B cell (primary cell): ENCODE measurements around the gene BTK. TPM values are rescaled to one million over a fixed set of nuclear protein-coding genes. Genes with fewer than 3 reads are reported as not detected.

Source experiments
- ATAC-seq: fragments of 200-7000 bp; cut with Tn5 transposase; one replicate; pipeline ENCODE4 v1.10.0; 2021; ENCODE audit warnings: low read depth, mild to moderate bottlenecking, moderate number of reproducible peaks, moderate library complexity
- CTCF ChIA-PET: fragments of 350-600 bp; sonication (Branson Sonifier 250); formaldehyde crosslinking; loops from one replicate; lab custom pipeline; 2021; ENCODE audit warnings: antibody characterized with exemption, inconsistent platforms; lab: Charles Lee
- POLR2A ChIA-PET: fragments of 350-600 bp; sonication (Branson Sonifier 250); formaldehyde crosslinking; loops from one replicate; lab custom pipeline; 2021; ENCODE audit warnings: antibody characterized with exemption; lab: Charles Lee
- DNase-seq: peaks from one replicate; pipeline ENCODE4 v3.0.0; 2013
- H2AFZ ChIP-seq: 2 replicates; pipeline ENCODE4 v1.6.1; 2012; ENCODE audit warnings: mild to moderate bottlenecking, low read depth, low read length; ENCODE audit not compliant: insufficient read depth, poor library complexity, severe bottlenecking
- H3K27ac ChIP-seq, 2 donors: 1 replicate in 1 of 2; 2 replicates in 1 of 2; pipeline ENCODE4 v1.5.1; 2012 to 2013; ENCODE audit warnings: low read length in 2 of 2, mild to moderate bottlenecking in 2 of 2, moderate library complexity in 1 of 2
- H3K27me3 ChIP-seq, 4 experiments: fragments of 200-600 bp in 1 of 4; sonication (generic) in 1 of 4; replicated peaks in 1 of 4; 1 replicate in 2 of 4; 2 replicates in 2 of 4; pipeline versions ENCODE4 v1.6.1 to v1.7.0; 2013 to 2016; ENCODE audit warnings: low read length in 3 of 4, mild to moderate bottlenecking in 2 of 4, mixed read lengths in 1 of 4, moderate library complexity in 1 of 4; ENCODE audit not compliant: insufficient read depth in 4 of 4, control insufficient read depth in 3 of 4; ENCODE audit errors: control extremely low read depth in 1 of 4
- H3K36me3 ChIP-seq, 2 experiments: replicated peaks in 1 of 2; 1 replicate in 1 of 2; 2 replicates in 1 of 2; pipeline versions ENCODE4 v1.6.1 to v1.7.1; 2013; ENCODE audit warnings: low read length in 1 of 2; ENCODE audit not compliant: insufficient read depth in 2 of 2, control insufficient read depth in 1 of 2; ENCODE audit errors: control extremely low read depth in 1 of 2, extremely low read depth in 1 of 2
- H3K4me1 ChIP-seq, 2 donors: fragments of 200-600 bp in 1 of 2; sonication (generic) in 1 of 2; 1 replicate in 1 of 2; 2 replicates in 1 of 2; pipeline versions ENCODE4 v1.5.1 to v1.6.1; 2013 to 2017; ENCODE audit warnings: low read length in 2 of 2; ENCODE audit not compliant: control insufficient read depth in 2 of 2, insufficient read depth in 2 of 2
- H3K4me2 ChIP-seq: replicated peaks from 2 replicates; pipeline ENCODE3; 2012; ENCODE audit warnings: mild to moderate bottlenecking, low read depth, low read length; ENCODE audit not compliant: poor library complexity, severe bottlenecking
- H3K4me3 ChIP-seq, 5 experiments: fragments of 200-600 bp in 1 of 5; sonication (generic) in 1 of 5; 1 replicate in 3 of 5; 2 replicates in 2 of 5; pipeline versions ENCODE4 v1.5.1 to v1.7.0; 2011 to 2016; ENCODE audit warnings: low read length in 4 of 5, mild to moderate bottlenecking in 4 of 5, low read depth in 2 of 5, control low read depth in 1 of 5, moderate library complexity in 1 of 5; ENCODE audit not compliant: insufficient read depth in 1 of 5; ENCODE audit errors: control extremely low read depth in 1 of 5, extremely low read depth in 1 of 5
- H3K79me2 ChIP-seq: fragments of 200-600 bp; sonication (generic); one replicate; pipeline ENCODE4 v1.6.0; 2016; ENCODE audit warnings: low read length; ENCODE audit not compliant: control insufficient read depth, insufficient read depth
- H3K9ac ChIP-seq: fragments of 200-600 bp; sonication (generic); 2 replicates; pipeline ENCODE4 v1.6.1; 2017; ENCODE audit warnings: mild to moderate bottlenecking, low read length, moderate library complexity
- H3K9me3 ChIP-seq, 3 donors: one replicate each; pipeline versions ENCODE4 v1.6.1 to v1.7.1; 2013; ENCODE audit warnings: low read length in 2 of 3; ENCODE audit not compliant: control insufficient read depth in 2 of 3, insufficient read depth in 1 of 3; ENCODE audit errors: control extremely low read depth in 1 of 3
- H4K20me1 ChIP-seq: 2 replicates; pipeline ENCODE4 v1.6.0; 2012; ENCODE audit warnings: mild to moderate bottlenecking, low read length; ENCODE audit not compliant: insufficient read depth, control insufficient read depth, poor library complexity, severe bottlenecking
- H3K27ac Mint-ChIP-seq: one replicate; pipeline ENCODE4 v1.8.0; 2021; ENCODE audit warnings: mixed read lengths
- H3K27me3 Mint-ChIP-seq: one replicate; pipeline ENCODE4 v1.8.0; 2021; ENCODE audit warnings: mixed read lengths
- H3K4me1 Mint-ChIP-seq: one replicate; pipeline ENCODE4 v1.8.0; 2021; ENCODE audit warnings: mixed read lengths
- H3K4me3 Mint-ChIP-seq: one replicate; pipeline ENCODE4 v1.8.0; 2021; ENCODE audit warnings: mixed read lengths
- H3K9me3 Mint-ChIP-seq: one replicate; pipeline ENCODE4 v1.8.0; 2022; ENCODE audit warnings: mixed read lengths; ENCODE audit not compliant: insufficient read depth
- EZH2 ChIP-seq: IDR thresholded peaks from 2 replicates; pipeline ENCODE4 v1.6.1; 2012; ENCODE audit warnings: borderline replicate concordance, low read depth, mild to moderate bottlenecking, moderate library complexity, low read length; ENCODE audit not compliant: insufficient read depth, poor library complexity, severe bottlenecking
- whole genome bisulfite sequencing: methylation state at CpG from one replicate; pipeline ENCODE4 v1.1.5; 2013; ENCODE audit warnings: missing lambda C conversion rate; ENCODE audit not compliant: insufficient coverage; 5-methylcytosine and 5-hydroxymethylcytosine counted together
- intact Hi-C: fragments of 100-400 bp; cut with micrococcal nuclease; formaldehyde crosslinking; loops from one replicate; pipeline ENCODE4 v1.10.0; 2022
- polyA plus RNA-seq: library from polyadenylated mRNA; depleted of rRNA; stranded (reverse); fragments of >200 nt; gene quantifications from 2 replicates; pipeline ENCODE4 v1.2.3, GENCODE V29; 2012
- total RNA-seq, 2 donors: library from RNA; stranded (reverse); fragments of 120-200 nt in 1 of 2; gene quantifications; 1 replicate in 1 of 2; 2 replicates in 1 of 2; pipeline versions ENCODE4 v1.2.3 to v1.2.4, GENCODE V29; 2013 to 2022
- TF ChIP-seq, protein P1 (sequence below): fragments of 200-600 bp; IDR thresholded peaks from one replicate; pipeline ENCODE4 v1.8.0; 2022; ENCODE audit warnings: antibody characterized with exemption, mild to moderate bottlenecking

BTK gene
- total and polyA plus RNA-seq, 2 donors (not counting 1 experiment from before 2014, with no cell fraction given) = 166 to 235 TPM

DNA sequence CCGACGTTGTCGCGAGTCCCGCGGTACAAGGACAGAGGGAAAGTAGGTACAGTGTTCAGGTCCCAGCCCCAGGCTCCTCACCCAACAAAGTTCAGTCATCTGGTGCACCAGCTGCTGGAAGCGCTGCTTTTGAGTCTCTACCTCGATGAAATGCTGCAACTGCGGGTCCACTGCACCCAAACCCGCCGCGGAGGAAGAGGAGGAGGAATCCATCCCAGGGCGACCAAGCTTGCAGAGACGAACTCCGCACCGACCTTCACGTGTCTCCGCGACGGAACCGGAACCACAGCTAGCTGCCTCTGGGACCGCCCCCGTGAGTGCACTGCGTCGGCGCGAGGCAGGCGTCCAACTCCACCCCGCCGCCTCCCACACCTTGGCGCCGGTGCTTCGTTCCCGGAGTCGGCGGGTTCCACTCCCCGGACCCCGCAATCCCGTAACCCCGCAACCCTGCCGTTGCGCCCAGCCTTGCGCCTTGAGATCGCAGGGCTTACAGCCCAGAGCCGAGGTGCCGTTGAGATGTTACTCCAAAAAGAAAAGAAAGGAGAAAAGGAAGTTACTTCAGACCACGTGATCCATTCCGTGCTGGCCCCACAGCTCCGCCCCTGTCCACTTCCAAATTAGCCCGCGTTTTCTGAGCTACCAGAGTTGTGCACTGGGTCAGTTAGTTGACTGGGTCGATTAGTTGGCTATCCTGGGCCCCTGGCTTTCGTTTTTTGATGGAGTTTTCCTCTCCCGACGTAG is 37.4 kb downstream of the BTK start, which contains the start of gene TIMM8A:
TSS of gene TIMM8A (minus strand) at position 291 of the 741 bp plus-strand sequence. CDS start at position 213, 78 bp downstream.
- peaks cover 2 to 24% of the 10 kb centered on the region in 2 experiments for H3K36me3 ChIP-seq
- peak; percentile 82 for DNase-seq
- TF ChIP-seq EZH2 = no peak
- TF ChIP-seq, protein P1, sequence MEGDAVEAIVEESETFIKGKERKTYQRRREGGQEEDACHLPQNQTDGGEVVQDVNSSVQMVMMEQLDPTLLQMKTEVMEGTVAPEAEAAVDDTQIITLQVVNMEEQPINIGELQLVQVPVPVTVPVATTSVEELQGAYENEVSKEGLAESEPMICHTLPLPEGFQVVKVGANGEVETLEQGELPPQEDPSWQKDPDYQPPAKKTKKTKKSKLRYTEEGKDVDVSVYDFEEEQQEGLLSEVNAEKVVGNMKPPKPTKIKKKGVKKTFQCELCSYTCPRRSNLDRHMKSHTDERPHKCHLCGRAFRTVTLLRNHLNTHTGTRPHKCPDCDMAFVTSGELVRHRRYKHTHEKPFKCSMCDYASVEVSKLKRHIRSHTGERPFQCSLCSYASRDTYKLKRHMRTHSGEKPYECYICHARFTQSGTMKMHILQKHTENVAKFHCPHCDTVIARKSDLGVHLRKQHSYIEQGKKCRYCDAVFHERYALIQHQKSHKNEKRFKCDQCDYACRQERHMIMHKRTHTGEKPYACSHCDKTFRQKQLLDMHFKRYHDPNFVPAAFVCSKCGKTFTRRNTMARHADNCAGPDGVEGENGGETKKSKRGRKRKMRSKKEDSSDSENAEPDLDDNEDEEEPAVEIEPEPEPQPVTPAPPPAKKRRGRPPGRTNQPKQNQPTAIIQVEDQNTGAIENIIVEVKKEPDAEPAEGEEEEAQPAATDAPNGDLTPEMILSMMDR = no peak
- peak within 1 kb of the TSS; percentile 86 for H2AFZ ChIP-seq
- Mint-ChIP-seq H3K27me3 (no peaks in the 10 kb centered on the region), H3K27ac (peak within 1 kb of the TSS; percentile 86), H3K9me3 (no peaks in the 10 kb centered on the region), H3K4me3 (peak within 1 kb of the TSS; percentile 92), H3K4me1 (peaks cover 12% of the 10 kb centered on the region)
- H3K9ac ChIP-seq = peak within 1 kb of the TSS; percentile 76
- H3K27me3 ChIP-seq = no peaks in the 10 kb centered on the region
- peak within 1 kb of the TSS; percentile 64 to 81 (median 74) for H3K4me3 ChIP-seq
- intact Hi-C loops = loop anchor here (1.0 to 2.0 kb wide), 2 partner anchors 42 to 60 kb away; partner anchors contain the start of gene HNRNPH2
- H3K4me2 ChIP-seq = peak within 1 kb of the TSS; percentile 74
- POLR2A ChIA-PET = interaction anchor here (0.5 to 1.1 kb wide), 3 partner anchors 35 to 70 kb away, joined by 4 to 5 read pairs (median 4); partner anchors contain the start of gene RPL36A
- H3K4me1 ChIP-seq = peaks cover 3 to 15% of the 10 kb centered on the region in 2 donors
- WGBS = 0% methylated on average over 15 of the region's 55 CpGs
- CTCF ChIA-PET = interaction anchor here (1.8 kb wide), 2 partner anchors 42 to 69 kb away, joined by 5 to 12 read pairs; partner anchors contain the start of gene RPL36A
- peak; percentile 99 for ATAC-seq
- no peaks in the 10 kb centered on the region for H4K20me1 ChIP-seq
- no peaks in the 10 kb centered on the region for H3K9me3 ChIP-seq
- peaks cover 30% of the 10 kb centered on the region for H3K79me2 ChIP-seq
- peak within 1 kb of the TSS; percentile 55 to 81 for H3K27ac ChIP-seq
